Measurements from ENCODE around the gene SAP25.

GRCh38 chr7:100556541-100556940 is 17.2 kb downstream of the SAP25 start:
- TF ChIP-seq POLR2A (IDR thresholded peaks at IDR 0.05) (no peak), CTCF (IDR thresholded peaks at IDR 0.05) (no peak), EP300 (IDR thresholded peaks at IDR 0.05) (no peak), POLR2AphosphoS5 (IDR thresholded peaks at IDR 0.05) (no peak)

All from sigmoid colon (tissue), 4 donors.